HEK293 (cell line): ENCODE results near the gene FERMT3.

Experiments
- BCL11B ChIP-seq: fragments of 450-650 bp; formaldehyde crosslinking; IDR thresholded peaks from 2 replicates; pipeline ENCODE4 v1.5.1; 2016; ENCODE audit warnings: low read depth, missing biosample characterization, missing genetic modification characterization
- GLIS1 ChIP-seq: fragments of 450-650 bp; formaldehyde crosslinking; IDR thresholded peaks from 2 replicates; pipeline ENCODE4 v1.5.1; 2016; ENCODE audit warnings: missing biosample characterization, missing genetic modification characterization
- KLF8 ChIP-seq: fragments of 450-650 bp; formaldehyde crosslinking; IDR thresholded peaks from 2 replicates; pipeline ENCODE4 v1.5.1; 2016; ENCODE audit warnings: missing biosample characterization, missing genetic modification characterization
- MEIS1 ChIP-seq: sonication (generic); formaldehyde crosslinking; IDR thresholded peaks from 2 replicates; pipeline ENCODE4 v1.8.1; 2022; ENCODE audit warnings: missing genetic modification reagents, mild to moderate bottlenecking, borderline replicate concordance
- REPIN1 ChIP-seq: fragments of 450-650 bp; formaldehyde crosslinking; IDR thresholded peaks from 2 replicates; pipeline ENCODE4 v1.5.1; 2017; ENCODE audit warnings: missing biosample characterization, missing genetic modification characterization, low read depth
- SP3 ChIP-seq: fragments of 450-650 bp; formaldehyde crosslinking; IDR thresholded peaks from 2 replicates; pipeline ENCODE4 v1.5.1; 2016; ENCODE audit warnings: missing biosample characterization, missing genetic modification characterization
- ZBTB48 ChIP-seq: fragments of 450-650 bp; formaldehyde crosslinking; IDR thresholded peaks from 2 replicates; pipeline ENCODE4 v1.5.1; 2016; ENCODE audit warnings: missing biosample characterization, missing genetic modification characterization
- ZBTB7A ChIP-seq: fragments of 450-650 bp; formaldehyde crosslinking; IDR thresholded peaks from 2 replicates; pipeline ENCODE4 v1.5.1; 2016; ENCODE audit warnings: low read depth, missing biosample characterization, missing genetic modification characterization
- ZBTB8A ChIP-seq: fragments of 450-650 bp; formaldehyde crosslinking; IDR thresholded peaks from 2 replicates; pipeline ENCODE4 v1.5.1; 2016; ENCODE audit warnings: missing biosample characterization, missing genetic modification characterization
- ZFP37 ChIP-seq: fragments of 450-650 bp; formaldehyde crosslinking; IDR thresholded peaks from 2 replicates; pipeline ENCODE4 v1.5.1; 2016; ENCODE audit warnings: missing biosample characterization, missing genetic modification characterization
- ZIC2 ChIP-seq: fragments of 450-650 bp; formaldehyde crosslinking; IDR thresholded peaks from 2 replicates; pipeline ENCODE4 v1.5.1; 2016; ENCODE audit warnings: missing biosample characterization, missing genetic modification characterization
- ZNF157 ChIP-seq: fragments of 450-650 bp; formaldehyde crosslinking; IDR thresholded peaks from 2 replicates; pipeline ENCODE4 v1.5.1; 2016; ENCODE audit warnings: missing biosample characterization, missing genetic modification characterization
- ZNF24 ChIP-seq: fragments of 450-650 bp; formaldehyde crosslinking; IDR thresholded peaks from 2 replicates; pipeline ENCODE4 v1.5.1; 2016; ENCODE audit warnings: missing biosample characterization, missing genetic modification characterization
- ZNF350 ChIP-seq: fragments of 450-650 bp; formaldehyde crosslinking; IDR thresholded peaks from 2 replicates; pipeline ENCODE4 v1.5.0; 2017; ENCODE audit warnings: missing biosample characterization, mild to moderate bottlenecking, missing genetic modification characterization
- ZNF416 ChIP-seq: fragments of 450-650 bp; formaldehyde crosslinking; IDR thresholded peaks from 2 replicates; pipeline ENCODE4 v1.5.1; 2016; ENCODE audit warnings: missing biosample characterization, missing genetic modification characterization
- ZNF426 ChIP-seq: fragments of 450-650 bp; formaldehyde crosslinking; IDR thresholded peaks from 2 replicates; pipeline ENCODE4 v1.5.1; 2017; ENCODE audit warnings: missing biosample characterization, missing genetic modification characterization, mild to moderate bottlenecking, inconsistent platforms, moderate library complexity
- ZNF473 ChIP-seq: fragments of 450-650 bp; formaldehyde crosslinking; IDR thresholded peaks from 2 replicates; pipeline ENCODE4 v1.5.1; 2017; ENCODE audit warnings: missing biosample characterization, missing genetic modification characterization
- ZNF585B ChIP-seq: fragments of 450-650 bp; formaldehyde crosslinking; IDR thresholded peaks from 2 replicates; pipeline ENCODE4 v1.5.1; 2016; ENCODE audit warnings: missing biosample characterization, missing genetic modification characterization
- ZNF701 ChIP-seq: fragments of 450-650 bp; formaldehyde crosslinking; IDR thresholded peaks from 2 replicates; pipeline ENCODE4 v1.5.1; 2016; ENCODE audit warnings: missing biosample characterization, missing genetic modification characterization
- ZSCAN30 ChIP-seq: fragments of 450-650 bp; IDR thresholded peaks from 2 replicates; pipeline ENCODE4 v1.5.1; 2018; ENCODE audit warnings: missing biosample characterization, mild to moderate bottlenecking, missing genetic modification characterization, moderate library complexity
- TF ChIP-seq, protein P1 (sequence below): fragments of 450-650 bp; formaldehyde crosslinking; IDR thresholded peaks from 2 replicates; pipeline ENCODE4 v1.5.1; 2016; ENCODE audit warnings: missing biosample characterization, missing genetic modification characterization
- TF ChIP-seq, protein P2 (sequence below): fragments of 450-650 bp; formaldehyde crosslinking; optimal IDR thresholded peaks from 2 replicates; pipeline ENCODE3; 2016; ENCODE audit warnings: missing biosample characterization, mild to moderate bottlenecking, missing genetic modification characterization
- TF ChIP-seq, protein P3 (sequence below): fragments of 450-650 bp; formaldehyde crosslinking; IDR thresholded peaks from 2 replicates; pipeline ENCODE4 v1.5.1; 2016; ENCODE audit warnings: missing biosample characterization, missing genetic modification characterization
- TF ChIP-seq, protein P4 (sequence below): fragments of 450-650 bp; formaldehyde crosslinking; IDR thresholded peaks from 2 replicates; pipeline ENCODE4 v1.5.1; 2016; ENCODE audit warnings: missing biosample characterization, missing genetic modification characterization
- TF ChIP-seq, protein P5 (sequence below): fragments of 450-650 bp; formaldehyde crosslinking; IDR thresholded peaks from 2 replicates; pipeline ENCODE4 v1.5.1; 2017; ENCODE audit warnings: missing biosample characterization, missing genetic modification characterization
- TF ChIP-seq, protein P6 (sequence below): fragments of 450-650 bp; formaldehyde crosslinking; IDR thresholded peaks from 2 replicates; pipeline ENCODE4 v1.5.1; 2016; ENCODE audit warnings: missing biosample characterization, missing genetic modification characterization

The FERMT3 gene

DNA sequence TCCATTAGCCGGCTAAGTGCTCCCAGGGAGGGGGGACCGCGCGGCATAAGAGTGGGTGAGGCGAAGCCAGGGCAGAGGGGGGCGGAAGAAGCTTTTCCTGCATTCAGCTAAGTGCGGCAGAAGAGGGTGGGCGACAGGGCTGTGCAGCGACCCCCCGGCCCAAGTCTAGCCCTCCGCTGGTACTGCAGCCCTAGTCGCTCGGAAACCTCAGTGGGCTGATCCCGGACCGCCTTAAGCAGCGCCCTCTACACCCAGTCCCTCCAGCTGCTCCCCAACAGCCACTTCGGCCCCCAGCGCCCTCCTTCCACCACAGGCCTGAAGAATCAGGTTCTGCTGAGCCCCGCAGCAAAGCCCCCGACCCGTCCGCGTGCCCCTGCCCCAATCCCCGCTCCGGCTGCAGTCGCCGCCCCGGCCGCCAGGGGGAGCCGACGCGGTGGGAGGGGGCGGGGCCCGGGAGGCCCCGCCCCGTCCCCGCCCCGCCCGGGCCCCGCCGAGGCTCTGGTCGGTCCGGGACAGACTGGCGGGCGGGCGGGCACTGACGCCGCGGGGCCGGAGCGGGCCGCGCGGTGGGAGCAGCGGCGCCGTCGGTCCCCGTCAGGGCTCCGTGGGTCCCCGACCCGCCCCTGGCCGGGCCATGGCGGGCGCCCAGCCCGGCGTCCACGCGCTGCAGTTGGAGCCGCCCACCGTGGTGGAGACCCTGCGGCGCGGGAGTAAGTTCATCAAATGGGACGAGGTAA is 44.7 kb downstream of the FERMT3 start, which contains the start of gene PLCB3 (continued):
- TF ChIP-seq, protein P1, sequence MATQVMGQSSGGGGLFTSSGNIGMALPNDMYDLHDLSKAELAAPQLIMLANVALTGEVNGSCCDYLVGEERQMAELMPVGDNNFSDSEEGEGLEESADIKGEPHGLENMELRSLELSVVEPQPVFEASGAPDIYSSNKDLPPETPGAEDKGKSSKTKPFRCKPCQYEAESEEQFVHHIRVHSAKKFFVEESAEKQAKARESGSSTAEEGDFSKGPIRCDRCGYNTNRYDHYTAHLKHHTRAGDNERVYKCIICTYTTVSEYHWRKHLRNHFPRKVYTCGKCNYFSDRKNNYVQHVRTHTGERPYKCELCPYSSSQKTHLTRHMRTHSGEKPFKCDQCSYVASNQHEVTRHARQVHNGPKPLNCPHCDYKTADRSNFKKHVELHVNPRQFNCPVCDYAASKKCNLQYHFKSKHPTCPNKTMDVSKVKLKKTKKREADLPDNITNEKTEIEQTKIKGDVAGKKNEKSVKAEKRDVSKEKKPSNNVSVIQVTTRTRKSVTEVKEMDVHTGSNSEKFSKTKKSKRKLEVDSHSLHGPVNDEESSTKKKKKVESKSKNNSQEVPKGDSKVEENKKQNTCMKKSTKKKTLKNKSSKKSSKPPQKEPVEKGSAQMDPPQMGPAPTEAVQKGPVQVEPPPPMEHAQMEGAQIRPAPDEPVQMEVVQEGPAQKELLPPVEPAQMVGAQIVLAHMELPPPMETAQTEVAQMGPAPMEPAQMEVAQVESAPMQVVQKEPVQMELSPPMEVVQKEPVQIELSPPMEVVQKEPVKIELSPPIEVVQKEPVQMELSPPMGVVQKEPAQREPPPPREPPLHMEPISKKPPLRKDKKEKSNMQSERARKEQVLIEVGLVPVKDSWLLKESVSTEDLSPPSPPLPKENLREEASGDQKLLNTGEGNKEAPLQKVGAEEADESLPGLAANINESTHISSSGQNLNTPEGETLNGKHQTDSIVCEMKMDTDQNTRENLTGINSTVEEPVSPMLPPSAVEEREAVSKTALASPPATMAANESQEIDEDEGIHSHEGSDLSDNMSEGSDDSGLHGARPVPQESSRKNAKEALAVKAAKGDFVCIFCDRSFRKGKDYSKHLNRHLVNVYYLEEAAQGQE, result 0 out of 2 replicates have a peak, but pooled peaks have one; percentile 12
- TF ChIP-seq, protein P2, sequence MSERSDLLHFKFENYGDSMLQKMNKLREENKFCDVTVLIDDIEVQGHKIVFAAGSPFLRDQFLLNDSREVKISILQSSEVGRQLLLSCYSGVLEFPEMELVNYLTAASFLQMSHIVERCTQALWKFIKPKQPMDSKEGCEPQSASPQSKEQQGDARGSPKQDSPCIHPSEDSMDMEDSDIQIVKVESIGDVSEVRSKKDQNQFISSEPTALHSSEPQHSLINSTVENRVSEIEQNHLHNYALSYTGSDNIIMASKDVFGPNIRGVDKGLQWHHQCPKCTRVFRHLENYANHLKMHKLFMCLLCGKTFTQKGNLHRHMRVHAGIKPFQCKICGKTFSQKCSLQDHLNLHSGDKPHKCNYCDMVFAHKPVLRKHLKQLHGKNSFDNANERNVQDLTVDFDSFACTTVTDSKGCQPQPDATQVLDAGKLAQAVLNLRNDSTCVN (tag by site-specific recombination), result peak; percentile 39
- TF ChIP-seq ZNF701 (no peak), ZNF585B (tag by site-specific recombination) (no peak), ZIC2 (tag by site-specific recombination) (0 out of 2 replicates have a peak, but pooled peaks have one; percentile 3), ZNF350 (tag by site-specific recombination) (no peak), KLF8 (tag by site-specific recombination) (peak; percentile 68), ZBTB48 (tag by site-specific recombination) (peak; percentile 66), ZFP37 (tag by site-specific recombination) (no peak), SP3 (tag by site-specific recombination) (peak; percentile 60), BCL11B (tag by site-specific recombination) (peak; percentile 36; the same call in 1 of the 2 replicates), ZBTB7A (peak; percentile 69), ZSCAN30 (tag by site-specific recombination) (no peak), ZNF24 (peak; percentile 18; the same call in 1 of the 2 replicates), ZNF473 (tag by site-specific recombination) (no peak), MEIS1 (no peak), ZNF426 (tag by site-specific recombination) (no peak), REPIN1 (no peak), ZNF157 (tag by site-specific recombination) (no peak), ZBTB8A (tag by site-specific recombination) (peak; percentile 69), ZNF416 (tag by site-specific recombination) (no peak), GLIS1 (tag by site-specific recombination) (peak; percentile 93; the same call in 1 of the 2 replicates)
- TF ChIP-seq, protein P3, sequence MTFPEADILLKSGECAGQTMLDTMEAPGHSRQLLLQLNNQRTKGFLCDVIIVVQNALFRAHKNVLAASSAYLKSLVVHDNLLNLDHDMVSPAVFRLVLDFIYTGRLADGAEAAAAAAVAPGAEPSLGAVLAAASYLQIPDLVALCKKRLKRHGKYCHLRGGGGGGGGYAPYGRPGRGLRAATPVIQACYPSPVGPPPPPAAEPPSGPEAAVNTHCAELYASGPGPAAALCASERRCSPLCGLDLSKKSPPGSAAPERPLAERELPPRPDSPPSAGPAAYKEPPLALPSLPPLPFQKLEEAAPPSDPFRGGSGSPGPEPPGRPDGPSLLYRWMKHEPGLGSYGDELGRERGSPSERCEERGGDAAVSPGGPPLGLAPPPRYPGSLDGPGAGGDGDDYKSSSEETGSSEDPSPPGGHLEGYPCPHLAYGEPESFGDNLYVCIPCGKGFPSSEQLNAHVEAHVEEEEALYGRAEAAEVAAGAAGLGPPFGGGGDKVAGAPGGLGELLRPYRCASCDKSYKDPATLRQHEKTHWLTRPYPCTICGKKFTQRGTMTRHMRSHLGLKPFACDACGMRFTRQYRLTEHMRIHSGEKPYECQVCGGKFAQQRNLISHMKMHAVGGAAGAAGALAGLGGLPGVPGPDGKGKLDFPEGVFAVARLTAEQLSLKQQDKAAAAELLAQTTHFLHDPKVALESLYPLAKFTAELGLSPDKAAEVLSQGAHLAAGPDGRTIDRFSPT (tag by site-specific recombination), result no peak; the same call in 1 of the 2 replicates
- TF ChIP-seq, protein P4, sequence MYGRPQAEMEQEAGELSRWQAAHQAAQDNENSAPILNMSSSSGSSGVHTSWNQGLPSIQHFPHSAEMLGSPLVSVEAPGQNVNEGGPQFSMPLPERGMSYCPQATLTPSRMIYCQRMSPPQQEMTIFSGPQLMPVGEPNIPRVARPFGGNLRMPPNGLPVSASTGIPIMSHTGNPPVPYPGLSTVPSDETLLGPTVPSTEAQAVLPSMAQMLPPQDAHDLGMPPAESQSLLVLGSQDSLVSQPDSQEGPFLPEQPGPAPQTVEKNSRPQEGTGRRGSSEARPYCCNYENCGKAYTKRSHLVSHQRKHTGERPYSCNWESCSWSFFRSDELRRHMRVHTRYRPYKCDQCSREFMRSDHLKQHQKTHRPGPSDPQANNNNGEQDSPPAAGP, result peak; percentile 51; the same call in 1 of the 2 replicates
- TF ChIP-seq, protein P5, sequence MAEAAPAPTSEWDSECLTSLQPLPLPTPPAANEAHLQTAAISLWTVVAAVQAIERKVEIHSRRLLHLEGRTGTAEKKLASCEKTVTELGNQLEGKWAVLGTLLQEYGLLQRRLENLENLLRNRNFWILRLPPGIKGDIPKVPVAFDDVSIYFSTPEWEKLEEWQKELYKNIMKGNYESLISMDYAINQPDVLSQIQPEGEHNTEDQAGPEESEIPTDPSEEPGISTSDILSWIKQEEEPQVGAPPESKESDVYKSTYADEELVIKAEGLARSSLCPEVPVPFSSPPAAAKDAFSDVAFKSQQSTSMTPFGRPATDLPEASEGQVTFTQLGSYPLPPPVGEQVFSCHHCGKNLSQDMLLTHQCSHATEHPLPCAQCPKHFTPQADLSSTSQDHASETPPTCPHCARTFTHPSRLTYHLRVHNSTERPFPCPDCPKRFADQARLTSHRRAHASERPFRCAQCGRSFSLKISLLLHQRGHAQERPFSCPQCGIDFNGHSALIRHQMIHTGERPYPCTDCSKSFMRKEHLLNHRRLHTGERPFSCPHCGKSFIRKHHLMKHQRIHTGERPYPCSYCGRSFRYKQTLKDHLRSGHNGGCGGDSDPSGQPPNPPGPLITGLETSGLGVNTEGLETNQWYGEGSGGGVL (tag by site-specific recombination), result peak; percentile 66; the same call in 1 of the 2 replicates
- TF ChIP-seq, protein P6, sequence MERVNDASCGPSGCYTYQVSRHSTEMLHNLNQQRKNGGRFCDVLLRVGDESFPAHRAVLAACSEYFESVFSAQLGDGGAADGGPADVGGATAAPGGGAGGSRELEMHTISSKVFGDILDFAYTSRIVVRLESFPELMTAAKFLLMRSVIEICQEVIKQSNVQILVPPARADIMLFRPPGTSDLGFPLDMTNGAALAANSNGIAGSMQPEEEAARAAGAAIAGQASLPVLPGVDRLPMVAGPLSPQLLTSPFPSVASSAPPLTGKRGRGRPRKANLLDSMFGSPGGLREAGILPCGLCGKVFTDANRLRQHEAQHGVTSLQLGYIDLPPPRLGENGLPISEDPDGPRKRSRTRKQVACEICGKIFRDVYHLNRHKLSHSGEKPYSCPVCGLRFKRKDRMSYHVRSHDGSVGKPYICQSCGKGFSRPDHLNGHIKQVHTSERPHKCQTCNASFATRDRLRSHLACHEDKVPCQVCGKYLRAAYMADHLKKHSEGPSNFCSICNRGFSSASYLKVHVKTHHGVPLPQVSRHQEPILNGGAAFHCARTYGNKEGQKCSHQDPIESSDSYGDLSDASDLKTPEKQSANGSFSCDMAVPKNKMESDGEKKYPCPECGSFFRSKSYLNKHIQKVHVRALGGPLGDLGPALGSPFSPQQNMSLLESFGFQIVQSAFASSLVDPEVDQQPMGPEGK (tag by site-specific recombination), result peak; percentile 39
